Neural progenitor cell (in vitro differentiated cells): ENCODE measurements around the gene MAPK7. TPM values are rescaled to one million over a fixed set of nuclear protein-coding genes. Genes with fewer than 3 reads are reported as not detected.

Experiments
- DNase-seq: peaks from one replicate; pipeline ENCODE4 v3.0.0-alpha.2; 2016; ENCODE audit warnings: low spot score
- H2AFZ ChIP-seq: fragments of 200-600 bp; sonication (generic); replicated peaks from 2 replicates; pipeline ENCODE4 v1.6.1; 2016; ENCODE audit warnings: antibody characterized with exemption
- H3F3A ChIP-seq: fragments of 200-600 bp; sonication (generic); 2 replicates; pipeline ENCODE4 v1.6.1; 2016; ENCODE audit warnings: antibody characterized with exemption, low read depth
- H3K27ac ChIP-seq: fragments of 200-600 bp; sonication (generic); 2 replicates; pipeline ENCODE4 v1.5.1; 2016; ENCODE audit warnings: mild to moderate bottlenecking
- H3K27me3 ChIP-seq: fragments of 200-600 bp; sonication (generic); 2 replicates; pipeline ENCODE4 v1.6.1; 2016; ENCODE audit warnings: mild to moderate bottlenecking, moderate library complexity
- H3K36me3 ChIP-seq: fragments of 200-600 bp; sonication (generic); 2 replicates; pipeline ENCODE4 v1.5.1; 2016
- H3K4me1 ChIP-seq: fragments of 200-600 bp; sonication (generic); 2 replicates; pipeline ENCODE4 v1.6.1; 2016; ENCODE audit warnings: mixed run types
- H3K4me2 ChIP-seq: fragments of 200-600 bp; sonication (generic); 2 replicates; pipeline ENCODE4 v1.6.1; 2016
- H3K4me3 ChIP-seq: fragments of 200-600 bp; sonication (generic); 2 replicates; pipeline ENCODE4 v1.5.1; 2016
- H3K79me2 ChIP-seq: fragments of 200-600 bp; sonication (generic); 2 replicates; pipeline ENCODE4 v1.6.1; 2016; ENCODE audit warnings: low read depth
- H3K9ac ChIP-seq: fragments of 200-600 bp; sonication (generic); 2 replicates; pipeline ENCODE4 v1.6.1; 2016
- H3K9me3 ChIP-seq: fragments of 200-600 bp; sonication (generic); 2 replicates; pipeline ENCODE4 v1.5.1; 2016; ENCODE audit warnings: low read depth
- H4K20me1 ChIP-seq: fragments of 200-600 bp; sonication (generic); 2 replicates; pipeline ENCODE4 v1.6.1; 2016; ENCODE audit warnings: low read depth
- H3K27ac Mint-ChIP-seq: 3 replicates; pipeline ENCODE4 v1.8.0; 2021; ENCODE audit warnings: mixed read lengths
- H3K27me3 Mint-ChIP-seq: 2 replicates; pipeline ENCODE4 v1.8.0; 2022; ENCODE audit warnings: low read depth, mild to moderate bottlenecking, inconsistent platforms, moderate library complexity, mixed read lengths; ENCODE audit not compliant: insufficient read depth
- H3K36me3 Mint-ChIP-seq: 3 replicates; pipeline ENCODE4 v1.8.0; 2021; ENCODE audit warnings: mixed read lengths
- H3K4me1 Mint-ChIP-seq: 3 replicates; pipeline ENCODE4 v1.8.0; 2021; ENCODE audit warnings: mixed read lengths
- H3K4me3 Mint-ChIP-seq: 3 replicates; pipeline ENCODE4 v1.8.0; 2021; ENCODE audit warnings: mild to moderate bottlenecking, moderate library complexity, mixed read lengths
- H3K9me3 Mint-ChIP-seq: 3 replicates; pipeline ENCODE4 v1.8.0; 2020; ENCODE audit warnings: mixed read lengths
- CTCF ChIP-seq: fragments of 200-600 bp; sonication (generic); IDR thresholded peaks from 2 replicates; pipeline ENCODE4 v1.5.1; 2017; ENCODE audit warnings: antibody characterized with exemption, mild to moderate bottlenecking
- EZH2 ChIP-seq: fragments of 200-600 bp; sonication (generic); IDR thresholded peaks from 2 replicates; pipeline ENCODE4 v1.6.1; 2017; ENCODE audit warnings: antibody characterized with exemption, mild to moderate bottlenecking, moderate library complexity
- EZH2phosphoT487 ChIP-seq: fragments of 200-600 bp; sonication (generic); IDR thresholded peaks from 2 replicates; pipeline ENCODE4 v1.6.1; 2017; ENCODE audit warnings: antibody characterized with exemption
- microRNA counts: library from miRNA; unstranded; fragments of <30 nt; microRNA quantifications from one replicate; lab custom pipeline; 2016
- microRNA-seq: library from miRNA; unstranded; fragments of <30 nt; microRNA quantifications from one replicate; pipeline ENCODE4, GENCODE V29; 2016
- small RNA-seq: library from RNA; depleted of rRNA; stranded (forward); fragments of <200 nt; gene quantifications from one replicate; pipeline ENCODE3, GENCODE V24; 2015
- total RNA-seq: library from RNA; depleted of rRNA; stranded (reverse); fragments of >200 nt; gene quantifications from 2 replicates; pipeline ENCODE4 v1.2.3, GENCODE V29; 2015; ENCODE audit warnings: low replicate concordance

Gene MAPK7
- total RNA-seq, 1 donor from 2014 or later, result 12.2 TPM

- H3K4me1 ChIP-seq, result peaks cover 8% of the 10 kb centered on the region
- peaks cover 5% of the 10 kb centered on the region for H3K4me1 Mint-ChIP-seq
- no peaks in the 10 kb centered on the region for H3K79me2 ChIP-seq
- no peak overlapping the region for H3K4me2 ChIP-seq
- no peaks in the 10 kb centered on the region for H3K27me3 ChIP-seq
- H3K4me3 Mint-ChIP-seq, result no peak overlapping the region
- TF ChIP-seq EZH2phosphoT487 (no peak), CTCF (no peak), EZH2 (no peak)
- peaks cover 9% of the 10 kb centered on the region for H3F3A ChIP-seq
- no peak overlapping the region for H3K27ac Mint-ChIP-seq
- no peaks in the 10 kb centered on the region for H3K36me3 Mint-ChIP-seq
- no peaks in the 10 kb centered on the region for H3K9me3 Mint-ChIP-seq
- no peak overlapping the region for H2AFZ ChIP-seq
- H3K36me3 ChIP-seq, result no peaks in the 10 kb centered on the region
- H3K4me3 ChIP-seq, result no peak overlapping the region
- H3K27ac ChIP-seq, result no peak overlapping the region
- H3K9ac ChIP-seq, result no peak overlapping the region
- peaks cover 3% of the 10 kb centered on the region for H3K27me3 Mint-ChIP-seq
- no peaks in the 10 kb centered on the region for H4K20me1 ChIP-seq
- DNase-seq, result no peak
- no peaks in the 10 kb centered on the region for H3K9me3 ChIP-seq
These were observed 46.9 kb downstream of the MAPK7 start for GRCh38 chr17:19424934-19425868.

- no peak for DNase-seq
- H3K79me2 ChIP-seq, result no peaks in the 10 kb centered on the region
- no peak overlapping the region for H3K4me3 ChIP-seq
- no peak overlapping the region for H3K4me2 ChIP-seq
- Mint-ChIP-seq H3K4me1 (peaks cover 9% of the 10 kb centered on the region), H3K4me3 (no peak overlapping the region), H3K36me3 (no peaks in the 10 kb centered on the region), H3K27me3 (peaks cover 3% of the 10 kb centered on the region), H3K9me3 (no peaks in the 10 kb centered on the region), H3K27ac (no peak overlapping the region)
- H3K4me1 ChIP-seq, result peaks cover 19% of the 10 kb centered on the region
- H2AFZ ChIP-seq, result peak overlapping the region; percentile 22
- H3K9ac ChIP-seq, result no peak overlapping the region
- H3K27ac ChIP-seq, result no peak overlapping the region
- H3K27me3 ChIP-seq, result no peaks in the 10 kb centered on the region
- H3K36me3 ChIP-seq, result no peaks in the 10 kb centered on the region
- peaks cover 24% of the 10 kb centered on the region for H3F3A ChIP-seq
- H3K9me3 ChIP-seq, result no peaks in the 10 kb centered on the region
- H4K20me1 ChIP-seq, result no peaks in the 10 kb centered on the region
- no peak for TF ChIP-seq EZH2phosphoT487
- no peak for TF ChIP-seq CTCF
- TF ChIP-seq EZH2, result no peak
These were observed 48.3 kb downstream of the MAPK7 start for GRCh38 chr17:19426631-19427030.

- Histone ChIP-seq H3K9ac (no peak overlapping the region), H3K9me3 (no peaks in the 10 kb centered on the region), H2AFZ (no peak overlapping the region), H3K36me3 (no peaks in the 10 kb centered on the region), H4K20me1 (no peaks in the 10 kb centered on the region), H3K4me3 (no peak overlapping the region), H3K4me1 (peaks cover 57% of the 10 kb centered on the region), H3K27me3 (no peaks in the 10 kb centered on the region), H3K4me2 (peak overlapping the region; percentile 43), H3K79me2 (no peaks in the 10 kb centered on the region), H3F3A (peaks cover 63% of the 10 kb centered on the region), H3K27ac (peak overlapping the region; percentile 89)
- peak; percentile 55 for DNase-seq
- H3K4me3 Mint-ChIP-seq, result no peak overlapping the region
- no peaks in the 10 kb centered on the region for H3K9me3 Mint-ChIP-seq
- peaks cover 36% of the 10 kb centered on the region for H3K4me1 Mint-ChIP-seq
- peaks cover 2% of the 10 kb centered on the region for H3K27me3 Mint-ChIP-seq
- H3K36me3 Mint-ChIP-seq, result no peaks in the 10 kb centered on the region
- TF ChIP-seq CTCF (no peak), EZH2 (no peak), EZH2phosphoT487 (no peak)
- H3K27ac Mint-ChIP-seq, result peak overlapping the region; percentile 88
These were observed 53.4 kb downstream of the MAPK7 start for GRCh38 chr17:19431691-19432090.

MicroRNAs within 50 kb of the gene (microRNA counts, 767-probe panel; counts per million panel counts)
- microRNA hsa-miR-1180 (lab: Ali Mortazavi, UCI), result 8,137 counts per million, percentile 94 among the panel's probes with 10 or more counts

Small RNA genes within 50 kb of the gene (microRNA-seq; reads per million reads assigned to microRNA genes)
- 610 reads per million, percentile 91 among the genes with 10 or more reads in this experiment for gene MIR1180

Small RNA genes within 50 kb of the gene (small RNA-seq; reads per million reads assigned to genes)
- gene MIR1180 (3.7 reads per million, percentile 93 among the genes with 10 or more reads in this experiment), gene RF00537 (not detected)

Other genes with a start within 250 kb of the MAPK7 start
- 30.5 and 36.2 TPM in 2 replicates for gene EPN2, start 141.1 kb upstream of the MAPK7 start, total RNA-seq
- gene B9D1, start 15.8 kb upstream of the MAPK7 start, total RNA-seq, result 15.1 and 43.0 TPM in 2 replicates
- gene MFAP4, start 8.7 kb downstream of the MAPK7 start, total RNA-seq, result 0.22 TPM in 1 of 2 replicates, not detected in the other
- gene RNF112, start 32.7 kb downstream of the MAPK7 start, total RNA-seq, result 0.86 and 1.8 TPM in 2 replicates
- 1.9 and 2.1 TPM in 2 replicates for gene SLC47A1, start 155.4 kb downstream of the MAPK7 start, total RNA-seq